DOHH2 (cell line): ENCODE measurements around the gene PTPN7.
"Not testable (repeated sequence)": the region's sequence is repeated elsewhere in the genome, so short reads cannot be mapped to it uniquely, and the experiment has no call there.

Experiments
- H3F3A ChIP-seq: fragments of 200-600 bp; sonication (generic), shearing (Covaris generic); 2 replicates; pipeline ENCODE4 v1.6.0; 2016; ENCODE audit warnings: antibody characterized with exemption, mild to moderate bottlenecking; ENCODE audit not compliant: control insufficient read depth, insufficient read depth
- H3K27ac ChIP-seq: fragments of 200-600 bp; sonication (generic); 2 replicates; pipeline ENCODE4 v1.5.1; 2014; ENCODE audit warnings: low read depth, mild to moderate bottlenecking, low read length, moderate library complexity
- H3K27me3 ChIP-seq: fragments of 200-600 bp; sonication (generic); 2 replicates; pipeline ENCODE4 v1.6.1; 2014; ENCODE audit warnings: mild to moderate bottlenecking, low read length, mixed read lengths; ENCODE audit not compliant: control insufficient read depth
- H3K36me3 ChIP-seq: fragments of 200-600 bp; sonication (generic); 2 replicates; pipeline ENCODE4 v1.6.1; 2014; ENCODE audit warnings: mild to moderate bottlenecking, low read length, moderate library complexity, mixed read lengths; ENCODE audit not compliant: control insufficient read depth
- H3K4me1 ChIP-seq: fragments of 200-600 bp; sonication (generic); 2 replicates; pipeline ENCODE4 v1.6.1; 2014; ENCODE audit warnings: mild to moderate bottlenecking, low read length, mixed read lengths; ENCODE audit not compliant: control insufficient read depth
- H3K4me2 ChIP-seq: fragments of 200-600 bp; sonication (generic); 2 replicates; pipeline ENCODE4 v1.6.0; 2014; ENCODE audit warnings: mild to moderate bottlenecking, low read length, moderate library complexity
- H3K4me3 ChIP-seq: fragments of 200-600 bp; sonication (generic); 2 replicates; pipeline ENCODE4 v1.5.1; 2014; ENCODE audit warnings: mild to moderate bottlenecking, low read length, mixed read lengths
- H3K79me2 ChIP-seq: fragments of 200-600 bp; sonication (generic); 2 replicates; pipeline ENCODE4 v1.6.1; 2014; ENCODE audit warnings: mild to moderate bottlenecking, low read length, mixed read lengths; ENCODE audit not compliant: control insufficient read depth
- H3K9me2 ChIP-seq: fragments of 200-600 bp; sonication (generic); replicated peaks from 2 replicates; pipeline ENCODE4 v1.6.1; 2014; ENCODE audit warnings: mild to moderate bottlenecking, low read length, mixed read lengths; ENCODE audit not compliant: control insufficient read depth
- H3K9me3 ChIP-seq: fragments of 200-600 bp; sonication (generic); 2 replicates; pipeline ENCODE4 v1.6.1; 2014; ENCODE audit warnings: antibody characterized with exemption, low read length, mixed read lengths; ENCODE audit not compliant: control insufficient read depth, insufficient read depth
- H4K20me1 ChIP-seq: fragments of 200-600 bp; sonication (generic); 2 replicates; pipeline ENCODE4 v1.6.0; 2014; ENCODE audit warnings: low read depth, mild to moderate bottlenecking, antibody characterized with exemption, low read length, moderate library complexity; ENCODE audit not compliant: control insufficient read depth, insufficient read depth
- EZH2phosphoT487 ChIP-seq: fragments of 200-600 bp; sonication (generic); IDR thresholded peaks from 2 replicates; pipeline ENCODE4 v1.6.1; 2017; ENCODE audit warnings: borderline replicate concordance, mild to moderate bottlenecking, antibody characterized with exemption, low read length, moderate library complexity, mixed read lengths
- TF ChIP-seq, protein P1 (sequence below): fragments of 200-600 bp; sonication (generic); IDR thresholded peaks from one replicate; pipeline ENCODE4 v1.5.1; 2014; ENCODE audit warnings: antibody characterized with exemption, mild to moderate bottlenecking, low read depth, low read length; ENCODE audit not compliant: poor library complexity, severe bottlenecking

PTPN7 gene

GRCh38 chr1:202182040-202182877, 21.9 kb upstream of the PTPN7 start:
- Histone ChIP-seq H3K4me2 (no peak overlapping the region), H4K20me1 (no peaks in the 10 kb centered on the region), H3K27me3 (peaks cover 5% of the 10 kb centered on the region), H3K36me3 (no peaks in the 10 kb centered on the region), H3K9me2 (no peaks in the 10 kb centered on the region), H3K9me3 (no peaks in the 10 kb centered on the region), H3K4me3 (no peak overlapping the region), H3F3A (no peaks in the 10 kb centered on the region), H3K4me1 (no peaks in the 10 kb centered on the region), H3K79me2 (no peaks in the 10 kb centered on the region), H3K27ac (no peak overlapping the region)
- no peak for TF ChIP-seq EZH2phosphoT487
- TF ChIP-seq, protein P1, sequence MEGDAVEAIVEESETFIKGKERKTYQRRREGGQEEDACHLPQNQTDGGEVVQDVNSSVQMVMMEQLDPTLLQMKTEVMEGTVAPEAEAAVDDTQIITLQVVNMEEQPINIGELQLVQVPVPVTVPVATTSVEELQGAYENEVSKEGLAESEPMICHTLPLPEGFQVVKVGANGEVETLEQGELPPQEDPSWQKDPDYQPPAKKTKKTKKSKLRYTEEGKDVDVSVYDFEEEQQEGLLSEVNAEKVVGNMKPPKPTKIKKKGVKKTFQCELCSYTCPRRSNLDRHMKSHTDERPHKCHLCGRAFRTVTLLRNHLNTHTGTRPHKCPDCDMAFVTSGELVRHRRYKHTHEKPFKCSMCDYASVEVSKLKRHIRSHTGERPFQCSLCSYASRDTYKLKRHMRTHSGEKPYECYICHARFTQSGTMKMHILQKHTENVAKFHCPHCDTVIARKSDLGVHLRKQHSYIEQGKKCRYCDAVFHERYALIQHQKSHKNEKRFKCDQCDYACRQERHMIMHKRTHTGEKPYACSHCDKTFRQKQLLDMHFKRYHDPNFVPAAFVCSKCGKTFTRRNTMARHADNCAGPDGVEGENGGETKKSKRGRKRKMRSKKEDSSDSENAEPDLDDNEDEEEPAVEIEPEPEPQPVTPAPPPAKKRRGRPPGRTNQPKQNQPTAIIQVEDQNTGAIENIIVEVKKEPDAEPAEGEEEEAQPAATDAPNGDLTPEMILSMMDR: no peak

DNA sequence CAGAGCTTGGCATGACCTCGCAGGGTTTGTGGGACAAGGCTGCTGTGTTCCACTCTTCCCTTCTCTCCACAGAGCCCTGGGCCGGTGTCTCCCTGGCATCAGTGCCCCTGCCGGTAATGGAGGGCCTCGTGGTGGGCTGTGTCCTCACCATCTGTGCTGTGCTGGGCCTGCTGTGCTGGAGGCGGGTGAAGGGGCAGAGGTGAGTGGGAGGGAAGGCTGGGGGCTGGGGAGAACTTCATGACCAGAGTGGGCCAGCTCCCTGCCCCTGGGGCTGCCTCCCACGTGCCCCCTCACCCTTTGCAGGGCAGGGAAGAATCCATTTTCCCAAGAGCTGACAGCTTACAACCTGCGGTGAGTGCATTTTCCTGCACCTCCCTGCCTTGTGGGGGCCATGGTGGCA, 21.2 kb upstream of the PTPN7 start:
- Histone ChIP-seq H3K4me3 (no peak overlapping the region), H3K36me3 (no peaks in the 10 kb centered on the region), H3K79me2 (no peaks in the 10 kb centered on the region), H3F3A (no peaks in the 10 kb centered on the region), H4K20me1 (no peaks in the 10 kb centered on the region), H3K4me2 (no peak overlapping the region), H3K9me3 (no peaks in the 10 kb centered on the region), H3K9me2 (no peaks in the 10 kb centered on the region), H3K4me1 (no peaks in the 10 kb centered on the region), H3K27ac (no peak overlapping the region), H3K27me3 (peaks cover 5% of the 10 kb centered on the region)
- no peak for TF ChIP-seq EZH2phosphoT487
- TF ChIP-seq, protein P1: no peak

- H3K79me2 ChIP-seq, H3K9me3 ChIP-seq, H3K4me1 ChIP-seq, H3K4me3 ChIP-seq, H3F3A ChIP-seq, H3K9me2 ChIP-seq, H3K27me3 ChIP-seq, H4K20me1 ChIP-seq, H3K36me3 ChIP-seq, H3K27ac ChIP-seq, H3K4me2 ChIP-seq: not testable (repeated sequence)
Measured at GRCh38 chr1:202180751-202181139, 20.3 kb upstream of the PTPN7 start.
